C4-2B (cell line): Measurements from ENCODE around the gene DPCD.

Source experiments
- ZFX ChIP-seq: fragments of 450-650 bp; IDR thresholded peaks from 2 replicates; pipeline ENCODE4 v1.6.1; 2017
- TF ChIP-seq, protein P1 (sequence below): fragments of 450-650 bp; conservative IDR thresholded peaks from 2 replicates; pipeline ENCODE4 v1.5.1; 2017; ENCODE audit warnings: mild to moderate bottlenecking

DNA sequence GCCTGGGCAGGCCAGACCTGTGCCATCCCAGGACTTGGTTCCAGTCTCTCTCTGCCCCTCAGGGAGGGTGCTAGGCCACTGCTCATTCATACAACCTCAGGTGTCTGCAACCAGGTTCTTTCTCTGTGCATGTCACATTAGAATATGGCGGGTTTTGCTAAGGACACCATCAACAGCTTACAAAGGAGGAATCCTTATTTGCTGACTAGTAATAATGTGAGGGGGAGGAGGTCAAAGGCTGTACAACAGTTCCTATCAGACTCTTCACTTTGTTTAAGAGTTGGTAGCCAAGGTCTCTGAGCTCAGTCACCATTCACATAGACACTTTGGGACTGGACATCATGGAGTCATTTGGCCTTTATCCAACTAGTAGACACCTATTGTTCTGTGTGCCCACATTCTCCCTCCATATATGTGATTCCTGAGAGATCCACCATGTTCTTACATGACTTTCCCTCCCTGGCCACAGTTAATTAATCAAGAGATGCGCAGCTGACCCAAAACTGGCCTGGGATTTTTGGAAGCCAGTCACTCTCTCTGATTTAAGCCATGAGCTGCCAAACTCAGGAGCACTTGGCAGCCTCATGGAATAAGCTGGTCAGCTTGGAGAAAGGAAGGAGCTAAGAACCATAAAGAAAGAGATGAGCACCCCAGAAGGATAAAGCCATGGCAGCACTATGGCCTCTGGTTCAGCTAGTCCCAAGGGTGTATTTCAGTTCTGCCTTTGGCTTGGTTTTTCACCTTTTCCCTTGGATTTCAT lies 51.2 kb downstream of the DPCD start:
- TF ChIP-seq, protein P1, sequence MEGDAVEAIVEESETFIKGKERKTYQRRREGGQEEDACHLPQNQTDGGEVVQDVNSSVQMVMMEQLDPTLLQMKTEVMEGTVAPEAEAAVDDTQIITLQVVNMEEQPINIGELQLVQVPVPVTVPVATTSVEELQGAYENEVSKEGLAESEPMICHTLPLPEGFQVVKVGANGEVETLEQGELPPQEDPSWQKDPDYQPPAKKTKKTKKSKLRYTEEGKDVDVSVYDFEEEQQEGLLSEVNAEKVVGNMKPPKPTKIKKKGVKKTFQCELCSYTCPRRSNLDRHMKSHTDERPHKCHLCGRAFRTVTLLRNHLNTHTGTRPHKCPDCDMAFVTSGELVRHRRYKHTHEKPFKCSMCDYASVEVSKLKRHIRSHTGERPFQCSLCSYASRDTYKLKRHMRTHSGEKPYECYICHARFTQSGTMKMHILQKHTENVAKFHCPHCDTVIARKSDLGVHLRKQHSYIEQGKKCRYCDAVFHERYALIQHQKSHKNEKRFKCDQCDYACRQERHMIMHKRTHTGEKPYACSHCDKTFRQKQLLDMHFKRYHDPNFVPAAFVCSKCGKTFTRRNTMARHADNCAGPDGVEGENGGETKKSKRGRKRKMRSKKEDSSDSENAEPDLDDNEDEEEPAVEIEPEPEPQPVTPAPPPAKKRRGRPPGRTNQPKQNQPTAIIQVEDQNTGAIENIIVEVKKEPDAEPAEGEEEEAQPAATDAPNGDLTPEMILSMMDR, result no peak
- no peak for TF ChIP-seq ZFX
